Keratinocyte (primary cell): ENCODE results near the gene IFIT3. TPM values are rescaled to one million over a fixed set of nuclear protein-coding genes. Genes with fewer than 3 reads are reported as not detected.

Experiments used
- DNase-seq: peaks from one replicate; pipeline ENCODE4 v3.0.0-alpha.2; 2011; ENCODE audit warnings: low read depth, missing footprints, low spot score
- FAIRE-seq: peaks from 2 replicates; lab custom pipeline; 2011; peaks lifted over from hg19 to GRCh38; lab: Jason Lieb, UNC
- H2AFZ ChIP-seq: 2 replicates; pipeline ENCODE4 v1.6.0; 2012; ENCODE audit warnings: low read length, control low read depth, inconsistent platforms; ENCODE audit not compliant: control insufficient read depth
- H3K27ac ChIP-seq: 2 replicates; pipeline ENCODE4 v1.5.1; 2011; ENCODE audit warnings: low read length; ENCODE audit not compliant: control insufficient read depth, insufficient read depth
- H3K27me3 ChIP-seq: 3 replicates; pipeline ENCODE4 v1.6.0; 2011; ENCODE audit warnings: low read length; ENCODE audit not compliant: control insufficient read depth, insufficient read depth; ENCODE audit errors: extremely low read depth
- H3K36me3 ChIP-seq, 2 experiments: 2 replicates in 1 of 2; 3 replicates in 1 of 2; pipeline ENCODE4 v1.5.1; 2011; ENCODE audit warnings: low read length in 2 of 2, mild to moderate bottlenecking in 1 of 2; ENCODE audit not compliant: control insufficient read depth in 2 of 2, insufficient read depth in 2 of 2; ENCODE audit errors: extremely low read depth in 1 of 2
- H3K4me1 ChIP-seq: 3 replicates; pipeline ENCODE4 v1.5.1; 2011; ENCODE audit warnings: low read length; ENCODE audit not compliant: control insufficient read depth, insufficient read depth; ENCODE audit errors: extremely low read depth
- H3K4me2 ChIP-seq: 3 replicates; pipeline ENCODE4 v1.6.0; 2011; ENCODE audit warnings: low read depth, low read length; ENCODE audit not compliant: control insufficient read depth, insufficient read depth; ENCODE audit errors: extremely low read depth
- H3K4me3 ChIP-seq, 3 experiments: fragments of 200-600 bp in 1 of 3; sonication (generic) in 1 of 3; 2 replicates in 2 of 3; 3 replicates in 1 of 3; pipeline ENCODE4 v1.5.1; 2011 to 2016; ENCODE audit warnings: low read length in 3 of 3, mild to moderate bottlenecking in 3 of 3, control low read depth in 2 of 3, inconsistent platforms in 1 of 3, low read depth in 1 of 3, mixed read lengths in 1 of 3, mixed run types in 1 of 3, moderate library complexity in 1 of 3; ENCODE audit not compliant: control insufficient read depth in 2 of 3, insufficient read depth in 2 of 3; ENCODE audit errors: extremely low read depth in 1 of 3
- H3K79me2 ChIP-seq: 2 replicates; pipeline ENCODE4 v1.6.0; 2012; ENCODE audit warnings: low read length; ENCODE audit not compliant: control insufficient read depth, insufficient read depth
- H3K9ac ChIP-seq: 3 replicates; pipeline ENCODE4 v1.6.0; 2011; ENCODE audit warnings: low read length; ENCODE audit not compliant: control insufficient read depth, insufficient read depth; ENCODE audit errors: extremely low read depth
- H3K9me1 ChIP-seq: 3 replicates; pipeline ENCODE4 v1.6.0; 2011; ENCODE audit warnings: low read length; ENCODE audit not compliant: control insufficient read depth, insufficient read depth; ENCODE audit errors: extremely low read depth
- H3K9me3 ChIP-seq: 2 replicates; pipeline ENCODE4 v1.5.1; 2012; ENCODE audit warnings: low read depth, low read length; ENCODE audit not compliant: control insufficient read depth
- H4K20me1 ChIP-seq: 3 replicates; pipeline ENCODE4 v1.6.0; 2011; ENCODE audit warnings: low read length; ENCODE audit not compliant: control insufficient read depth, insufficient read depth; ENCODE audit errors: extremely low read depth
- EZH2 ChIP-seq: IDR thresholded peaks from one replicate; pipeline ENCODE4 v1.6.1; 2012; ENCODE audit warnings: inconsistent platforms, mild to moderate bottlenecking, low read length, moderate library complexity
- dilution Hi-C: fragments of 300-500 bp; cut with MboI; formaldehyde crosslinking; loops from one replicate; pipeline ENCODE4 v1.7.0; 2020; ENCODE audit warnings: low sequenced_read_pairs; ENCODE audit not compliant: extremely low pct_ligation_motif_present
- polyA plus RNA-seq, 5 experiments: library from polyadenylated mRNA; depleted of rRNA in 3 of 5; stranded (reverse) in 3 of 5; stranded (forward) in 1 of 5; unstranded in 1 of 5; fragments of >200 nt; gene quantifications; 1 replicate in 1 of 5; 2 replicates in 3 of 5; 3 replicates in 1 of 5; pipeline versions ENCODE4 v1.2.1 to v1.2.3, GENCODE V29; 2011 to 2012; ENCODE audit warnings: missing spikeins in 2 of 5, low read depth in 1 of 5, low replicate concordance in 1 of 5
- TF ChIP-seq, protein P1 (sequence below), 3 experiments: IDR thresholded peaks in 1 of 3; conservative IDR thresholded peaks in 1 of 3; optimal IDR thresholded peaks in 1 of 3; 2 replicates in 2 of 3; 3 replicates in 1 of 3; pipeline versions ENCODE3 to v1.5.1; 2011; ENCODE audit warnings: low read length in 3 of 3, mild to moderate bottlenecking in 3 of 3, moderate library complexity in 2 of 3, control low read depth in 1 of 3, inconsistent platforms in 1 of 3; ENCODE audit not compliant: insufficient read depth in 2 of 3; ENCODE audit errors: extremely low read depth in 1 of 3

IFIT3 gene
- polyA plus RNA-seq, 1 donor (not counting 4 experiments of a cell fraction or from before 2014, with no cell fraction given): 42.6 TPM

GRCh38 chr10:89343089-89343767 lies 15.4 kb downstream of the IFIT3 start:
- dilution Hi-C loops: no loop called here
- TF ChIP-seq, protein P1, sequence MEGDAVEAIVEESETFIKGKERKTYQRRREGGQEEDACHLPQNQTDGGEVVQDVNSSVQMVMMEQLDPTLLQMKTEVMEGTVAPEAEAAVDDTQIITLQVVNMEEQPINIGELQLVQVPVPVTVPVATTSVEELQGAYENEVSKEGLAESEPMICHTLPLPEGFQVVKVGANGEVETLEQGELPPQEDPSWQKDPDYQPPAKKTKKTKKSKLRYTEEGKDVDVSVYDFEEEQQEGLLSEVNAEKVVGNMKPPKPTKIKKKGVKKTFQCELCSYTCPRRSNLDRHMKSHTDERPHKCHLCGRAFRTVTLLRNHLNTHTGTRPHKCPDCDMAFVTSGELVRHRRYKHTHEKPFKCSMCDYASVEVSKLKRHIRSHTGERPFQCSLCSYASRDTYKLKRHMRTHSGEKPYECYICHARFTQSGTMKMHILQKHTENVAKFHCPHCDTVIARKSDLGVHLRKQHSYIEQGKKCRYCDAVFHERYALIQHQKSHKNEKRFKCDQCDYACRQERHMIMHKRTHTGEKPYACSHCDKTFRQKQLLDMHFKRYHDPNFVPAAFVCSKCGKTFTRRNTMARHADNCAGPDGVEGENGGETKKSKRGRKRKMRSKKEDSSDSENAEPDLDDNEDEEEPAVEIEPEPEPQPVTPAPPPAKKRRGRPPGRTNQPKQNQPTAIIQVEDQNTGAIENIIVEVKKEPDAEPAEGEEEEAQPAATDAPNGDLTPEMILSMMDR (optimal IDR thresholded peaks at IDR 0.05 in 1 of 3, IDR thresholded peaks at IDR 0.05 in 1 of 3, conservative IDR thresholded peaks at IDR 0.05 in 1 of 3; ENCODE audit: extremely low read depth in 1 of 3, insufficient read depth in 2 of 3, low read length in 3 of 3): no peak
- no peak for TF ChIP-seq EZH2
- Histone ChIP-seq H3K4me2 (no peak overlapping the region), H2AFZ (no peak overlapping the region), H3K9me1 (no peaks in the 10 kb centered on the region), H3K4me3 (no peak overlapping the region), H4K20me1 (no peaks in the 10 kb centered on the region), H3K9ac (no peak overlapping the region), H3K9me3 (no peaks in the 10 kb centered on the region), H3K27ac (no peak overlapping the region), H3K4me1 (peaks cover 6% of the 10 kb centered on the region), H3K79me2 (no peaks in the 10 kb centered on the region), H3K36me3 (peaks cover 0 to 7% of the 10 kb centered on the region in 2 experiments), H3K27me3 (no peaks in the 10 kb centered on the region)
- DNase-seq: no peak
- no peak for FAIRE-seq

GRCh38 chr10:89344156-89344555 lies 16.4 kb downstream of the IFIT3 start:
- FAIRE-seq (no peak), DNase-seq (no peak)
- Histone ChIP-seq H3K79me2 (no peaks in the 10 kb centered on the region), H3K9me1 (no peaks in the 10 kb centered on the region), H3K27ac (no peak overlapping the region), H2AFZ (no peak overlapping the region), H3K27me3 (no peaks in the 10 kb centered on the region), H3K4me1 (peaks cover 6% of the 10 kb centered on the region), H3K4me2 (no peak overlapping the region), H4K20me1 (no peaks in the 10 kb centered on the region), H3K36me3 (peaks cover 0 to 7% of the 10 kb centered on the region in 2 experiments), H3K4me3 (no peak overlapping the region), H3K9me3 (no peaks in the 10 kb centered on the region), H3K9ac (no peak overlapping the region)
- TF ChIP-seq EZH2: no peak
- TF ChIP-seq, protein P1 (optimal IDR thresholded peaks at IDR 0.05 in 1 of 3, IDR thresholded peaks at IDR 0.05 in 1 of 3, conservative IDR thresholded peaks at IDR 0.05 in 1 of 3; ENCODE audit: extremely low read depth in 1 of 3, insufficient read depth in 2 of 3, low read length in 3 of 3): no peak
- dilution Hi-C loops: no loop called here
